Type B pancreatic cell (in vitro differentiated cells): ENCODE results near the gene POR. TPM values are rescaled to one million over a fixed set of nuclear protein-coding genes. Genes with fewer than 3 reads are reported as not detected.

Source experiments
- DNase-seq: peaks from one replicate; pipeline ENCODE4 v3.0.0; 2021; ENCODE audit warnings: mixed read lengths; ENCODE audit not compliant: unreplicated experiment; ENCODE audit errors: extremely low spot score
- H3K27ac Mint-ChIP-seq: 2 replicates; pipeline ENCODE4 v1.8.0; 2021; ENCODE audit warnings: mild to moderate bottlenecking, mixed read lengths
- H3K27me3 Mint-ChIP-seq: 2 replicates; pipeline ENCODE4 v1.8.0; 2021; ENCODE audit warnings: mixed read lengths
- H3K36me3 Mint-ChIP-seq: 2 replicates; pipeline ENCODE4 v1.8.0; 2021; ENCODE audit warnings: mixed read lengths
- H3K4me1 Mint-ChIP-seq: one replicate; pipeline ENCODE4 v1.8.0; 2021; ENCODE audit warnings: mixed read lengths; ENCODE audit not compliant: unreplicated experiment
- H3K4me3 Mint-ChIP-seq: 2 replicates; pipeline ENCODE4 v1.8.0; 2021; ENCODE audit warnings: mild to moderate bottlenecking, mixed read lengths
- H3K9me3 Mint-ChIP-seq: 2 replicates; pipeline ENCODE4 v1.8.0; 2021; ENCODE audit warnings: mixed read lengths
- total RNA-seq: library from RNA; stranded (reverse); gene quantifications from 2 replicates; pipeline ENCODE4 v1.2.1, GENCODE V29; 2021; ENCODE audit warnings: low replicate concordance
- TF ChIP-seq, protein P1 (sequence below): fragments of 200-600 bp; sonication (generic); conservative IDR thresholded peaks from 2 replicates; pipeline ENCODE4 v1.5.0; 2021; ENCODE audit warnings: antibody characterized with exemption, mild to moderate bottlenecking

Gene POR
- total RNA-seq, 1 donor from 2014 or later = 122 TPM

DNA sequence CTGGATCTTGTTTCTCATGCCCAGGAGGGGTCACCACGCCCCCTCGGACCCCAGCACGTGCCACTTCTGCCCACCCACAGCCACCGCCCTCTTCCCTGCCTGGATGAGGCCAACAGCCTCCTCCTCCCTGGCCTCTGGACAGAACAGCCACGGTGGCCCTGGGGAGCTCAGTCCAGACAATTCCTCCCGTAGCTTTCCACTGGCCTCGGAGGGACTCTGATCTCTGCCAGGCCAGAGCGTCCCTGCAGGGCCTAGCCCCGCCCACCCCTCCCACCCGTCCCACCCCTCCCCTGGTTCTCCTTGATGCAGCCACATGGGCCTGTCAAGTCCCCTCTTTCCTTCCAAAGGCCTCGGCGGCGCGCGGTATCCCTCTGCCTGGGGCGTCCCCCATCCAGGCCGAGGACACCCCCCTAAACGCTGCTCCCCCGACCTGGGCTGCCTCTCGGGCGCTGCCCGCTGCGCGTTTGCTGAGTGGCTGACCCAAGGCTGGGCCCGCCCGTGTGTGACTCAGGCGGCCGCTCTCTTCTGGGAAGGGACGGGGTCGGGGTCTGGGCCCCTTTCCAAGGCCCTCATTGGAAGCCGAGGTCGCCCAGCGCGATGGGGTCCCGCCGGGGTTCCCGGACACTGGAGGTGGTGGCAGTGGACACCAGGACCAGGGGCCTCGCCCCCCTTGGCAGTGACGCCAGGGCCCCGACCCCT lies 78.9 kb downstream of the POR start:
- H3K27ac Mint-ChIP-seq = peak overlapping the region; percentile 46
- H3K36me3 Mint-ChIP-seq = peaks cover 9% of the 10 kb centered on the region
- TF ChIP-seq, protein P1, sequence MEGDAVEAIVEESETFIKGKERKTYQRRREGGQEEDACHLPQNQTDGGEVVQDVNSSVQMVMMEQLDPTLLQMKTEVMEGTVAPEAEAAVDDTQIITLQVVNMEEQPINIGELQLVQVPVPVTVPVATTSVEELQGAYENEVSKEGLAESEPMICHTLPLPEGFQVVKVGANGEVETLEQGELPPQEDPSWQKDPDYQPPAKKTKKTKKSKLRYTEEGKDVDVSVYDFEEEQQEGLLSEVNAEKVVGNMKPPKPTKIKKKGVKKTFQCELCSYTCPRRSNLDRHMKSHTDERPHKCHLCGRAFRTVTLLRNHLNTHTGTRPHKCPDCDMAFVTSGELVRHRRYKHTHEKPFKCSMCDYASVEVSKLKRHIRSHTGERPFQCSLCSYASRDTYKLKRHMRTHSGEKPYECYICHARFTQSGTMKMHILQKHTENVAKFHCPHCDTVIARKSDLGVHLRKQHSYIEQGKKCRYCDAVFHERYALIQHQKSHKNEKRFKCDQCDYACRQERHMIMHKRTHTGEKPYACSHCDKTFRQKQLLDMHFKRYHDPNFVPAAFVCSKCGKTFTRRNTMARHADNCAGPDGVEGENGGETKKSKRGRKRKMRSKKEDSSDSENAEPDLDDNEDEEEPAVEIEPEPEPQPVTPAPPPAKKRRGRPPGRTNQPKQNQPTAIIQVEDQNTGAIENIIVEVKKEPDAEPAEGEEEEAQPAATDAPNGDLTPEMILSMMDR = no peak
- peak overlapping the region; percentile 85 for H3K4me3 Mint-ChIP-seq
- DNase-seq = no peak
- H3K9me3 Mint-ChIP-seq = no peaks in the 10 kb centered on the region
- H3K27me3 Mint-ChIP-seq = no peaks in the 10 kb centered on the region
- peaks cover 17% of the 10 kb centered on the region for H3K4me1 Mint-ChIP-seq

DNA sequence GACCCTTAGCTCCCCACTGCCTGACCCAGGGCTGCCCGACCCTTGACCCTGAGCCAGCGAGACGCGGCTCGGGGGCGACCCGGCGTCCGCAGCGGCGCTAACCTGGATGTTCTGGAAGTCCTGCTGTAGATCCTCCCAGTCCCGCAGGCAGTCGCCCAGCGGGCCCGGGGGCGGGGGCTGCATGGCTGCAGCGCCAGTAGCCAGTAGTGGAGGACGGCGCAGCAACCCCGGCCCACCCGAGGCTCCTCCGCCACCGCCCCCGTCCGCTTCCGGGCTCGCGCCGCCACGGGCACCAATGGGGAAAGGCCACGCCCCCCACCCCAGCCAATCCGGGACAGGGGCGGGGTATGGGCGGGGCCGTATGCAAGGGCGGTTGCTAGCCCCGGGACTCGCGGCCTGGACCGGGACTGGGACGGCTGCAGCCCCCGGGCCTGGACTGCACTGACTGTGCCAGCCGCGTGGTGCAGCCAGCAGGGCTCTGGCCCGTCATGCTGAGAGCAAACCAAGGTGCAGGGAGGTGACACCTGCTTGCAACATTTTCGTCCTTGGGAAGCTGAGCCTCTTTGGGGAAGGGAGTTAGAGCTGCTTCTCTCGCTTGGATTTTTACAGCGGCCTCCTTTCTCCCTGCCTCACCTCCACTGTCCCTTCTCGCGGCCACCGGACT lies 79.6 kb downstream of the POR start, which contains the start of gene TMEM120A:
Gene TMEM120A (minus strand): TSS at position 208 of the 664 bp plus-strand sequence. CDS start 25 bp downstream, at position 183.
- TF ChIP-seq, protein P1 = peak; percentile 44
- Mint-ChIP-seq H3K27ac (peak within 1 kb of the TSS; percentile 48), H3K9me3 (no peaks in the 10 kb centered on the region), H3K27me3 (no peaks in the 10 kb centered on the region), H3K4me1 (peaks cover 15% of the 10 kb centered on the region), H3K4me3 (peak within 1 kb of the TSS; percentile 85), H3K36me3 (peaks cover 14% of the 10 kb centered on the region)
- DNase-seq = peak; percentile 97

DNA sequence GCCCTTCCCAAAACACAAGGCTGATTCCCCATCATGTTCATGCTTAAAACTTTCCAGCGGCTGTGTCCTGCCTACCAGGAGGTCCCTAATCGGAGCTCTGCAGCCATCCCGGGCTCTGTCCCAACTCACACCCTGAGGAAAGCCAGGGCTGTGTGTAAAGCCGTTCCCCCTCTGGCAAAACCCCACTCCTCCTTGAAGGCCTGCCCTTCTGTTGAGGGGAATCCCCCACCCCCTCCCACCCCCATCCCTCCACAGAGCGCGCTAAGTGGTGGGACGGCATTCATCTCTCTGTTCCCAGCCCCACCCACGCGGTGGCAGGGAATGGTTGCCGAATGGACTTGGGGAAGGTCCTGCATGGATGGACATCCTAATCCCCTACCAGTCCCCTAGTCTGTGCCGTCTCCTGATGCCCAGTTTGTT lies 80.1 kb downstream of the POR start:
- Mint-ChIP-seq H3K27ac (peak overlapping the region; percentile 48), H3K4me1 (peaks cover 10% of the 10 kb centered on the region), H3K9me3 (no peaks in the 10 kb centered on the region), H3K4me3 (peak overlapping the region; percentile 78), H3K36me3 (peaks cover 14% of the 10 kb centered on the region), H3K27me3 (no peaks in the 10 kb centered on the region)
- TF ChIP-seq, protein P1 = no peak
- DNase-seq = no peak

DNA sequence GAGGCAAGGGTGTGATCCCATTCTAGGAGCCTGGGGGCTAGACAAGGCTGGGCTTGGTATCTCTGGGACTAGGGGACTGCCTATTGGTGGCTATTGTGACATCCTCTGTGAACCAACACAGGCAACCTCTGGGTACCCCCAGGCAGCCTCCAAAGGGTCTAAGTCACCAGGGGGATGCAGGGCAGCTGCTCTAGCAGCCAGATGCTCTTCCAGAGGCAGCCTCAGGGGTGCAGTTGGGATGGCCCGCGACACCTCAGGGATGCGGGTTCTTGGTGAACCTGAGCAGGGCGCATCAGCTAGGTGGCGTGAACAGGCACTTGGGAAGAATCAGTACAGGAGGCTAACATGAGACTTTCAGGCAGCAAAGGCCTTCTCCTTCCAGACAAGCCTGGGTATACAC lies 81.0 kb downstream of the POR start:
- Mint-ChIP-seq H3K27ac (no peak overlapping the region), H3K4me3 (peak overlapping the region; percentile 31), H3K36me3 (peaks cover 14% of the 10 kb centered on the region), H3K4me1 (peaks cover 2% of the 10 kb centered on the region), H3K9me3 (no peaks in the 10 kb centered on the region), H3K27me3 (no peaks in the 10 kb centered on the region)
- no peak for DNase-seq
- TF ChIP-seq, protein P1 = no peak

DNA sequence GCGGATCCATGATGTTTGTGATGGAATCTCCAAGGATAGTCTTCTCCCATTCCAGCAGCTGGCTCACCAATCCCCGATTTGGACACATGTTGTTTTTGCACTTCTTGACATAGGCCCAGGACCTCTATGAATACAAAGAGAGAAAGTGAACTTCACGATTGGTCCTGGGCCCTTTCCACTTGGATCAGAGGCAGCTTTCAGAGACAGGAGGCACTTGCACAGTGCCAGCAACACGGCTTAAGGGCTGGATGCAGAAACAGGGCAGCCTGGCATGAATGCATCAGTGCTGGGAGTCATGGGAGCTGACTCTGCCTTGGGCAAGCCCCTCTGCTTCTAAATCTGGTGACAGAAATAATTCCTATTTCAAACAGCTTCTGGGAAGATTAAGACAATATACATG lies 81.5 kb downstream of the POR start:
- DNase-seq = no peak
- Mint-ChIP-seq H3K27me3 (no peaks in the 10 kb centered on the region), H3K27ac (no peak overlapping the region), H3K4me1 (no peaks in the 10 kb centered on the region), H3K36me3 (peaks cover 14% of the 10 kb centered on the region), H3K4me3 (peak overlapping the region; percentile 29), H3K9me3 (no peaks in the 10 kb centered on the region)
- TF ChIP-seq, protein P1 = no peak
